HG02763 (cell line): ENCODE measurements around the gene FTHL17.

Experiments used
- ATAC-seq: cut with Tn5 transposase; IDR thresholded peaks from one replicate; pipeline ENCODE4 v1.9.1; 2021; ENCODE audit warnings: mild to moderate bottlenecking, moderate library complexity; ENCODE audit not compliant: unreplicated experiment

FTHL17 gene

DNA sequence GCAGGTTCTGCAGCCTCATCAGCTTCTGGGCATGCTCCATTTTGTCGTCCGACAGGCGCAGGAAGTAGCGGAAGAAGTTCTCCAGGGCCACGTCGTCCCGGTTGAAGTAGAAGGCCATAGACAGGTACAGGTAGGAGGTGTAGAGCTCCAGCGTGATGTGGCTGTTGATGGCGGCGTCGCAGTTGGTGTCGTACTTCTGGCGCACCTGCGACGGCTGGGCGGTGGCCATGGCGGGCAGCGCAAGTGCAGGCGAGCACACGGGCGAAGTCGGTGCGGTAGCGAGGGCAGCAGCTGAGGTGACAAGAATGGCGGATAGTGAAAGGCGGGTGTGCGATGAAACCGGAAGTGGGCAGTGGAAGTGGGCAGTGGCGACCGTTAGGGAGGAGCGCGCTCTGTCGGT, at the start of gene FTHL17:
TSS of gene FTHL17 (minus strand) at position 317 of the 400 bp plus-strand sequence. CDS start at position 229, 88 bp downstream.
- no peak for ATAC-seq

DNA sequence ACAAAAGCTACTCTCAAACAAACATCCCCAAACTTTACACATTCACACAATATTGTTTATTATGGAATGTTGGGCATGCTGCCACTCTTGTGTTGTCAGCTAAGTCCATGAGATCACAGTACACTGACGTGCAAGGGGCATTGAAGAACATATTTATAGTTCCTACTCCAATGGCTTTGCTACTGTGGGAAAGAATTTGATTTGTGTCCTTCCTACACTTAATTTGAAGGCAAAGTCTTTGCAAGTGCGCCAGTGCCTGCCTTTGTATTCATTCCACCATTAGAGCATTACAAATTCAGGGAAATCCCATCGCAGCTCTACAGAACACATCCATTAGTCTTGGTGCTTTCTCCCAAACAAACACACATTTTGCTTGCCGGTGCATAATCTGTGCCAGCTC, 45.4 kb upstream of the FTHL17 start:
- no peak for ATAC-seq

DNA sequence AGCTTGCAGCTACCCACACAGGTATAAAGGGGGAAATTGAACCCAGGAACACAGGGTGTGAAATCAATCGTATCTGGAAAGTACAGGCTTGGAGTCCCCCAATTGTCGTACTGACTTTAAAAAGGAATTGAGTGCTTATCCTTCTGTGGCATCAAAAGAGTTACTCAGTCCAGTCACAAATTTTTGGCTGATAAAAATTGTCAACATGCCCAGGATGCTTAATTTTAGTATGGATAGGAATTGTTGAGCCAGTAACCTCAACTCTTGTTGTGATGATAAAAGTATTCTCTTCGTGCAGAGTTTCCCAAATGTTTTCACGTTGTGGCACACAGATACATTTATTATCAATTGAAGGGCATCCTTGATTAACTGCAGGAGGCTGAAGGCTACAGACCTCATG, 43.6 kb upstream of the FTHL17 start:
- no peak for ATAC-seq

DNA sequence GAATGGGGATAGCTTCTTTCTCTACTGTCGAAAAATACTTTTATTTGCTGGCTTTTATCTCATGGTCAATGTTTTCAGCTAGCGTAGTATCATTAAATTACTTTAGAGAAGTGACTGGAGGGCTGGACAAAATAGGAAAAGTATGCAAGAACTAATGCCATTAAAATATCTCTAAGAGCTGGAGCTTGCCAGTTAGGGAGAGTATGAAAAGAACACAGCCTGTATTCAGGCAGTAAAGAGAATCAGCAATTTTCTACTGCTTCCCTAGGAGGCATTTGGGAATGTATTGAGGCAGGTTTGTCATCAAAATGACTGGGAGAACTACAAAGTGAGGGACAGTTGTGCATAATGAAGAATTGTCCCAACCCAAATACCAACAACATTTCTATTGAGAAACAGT, 43.0 kb upstream of the FTHL17 start:
- no peak for ATAC-seq

DNA sequence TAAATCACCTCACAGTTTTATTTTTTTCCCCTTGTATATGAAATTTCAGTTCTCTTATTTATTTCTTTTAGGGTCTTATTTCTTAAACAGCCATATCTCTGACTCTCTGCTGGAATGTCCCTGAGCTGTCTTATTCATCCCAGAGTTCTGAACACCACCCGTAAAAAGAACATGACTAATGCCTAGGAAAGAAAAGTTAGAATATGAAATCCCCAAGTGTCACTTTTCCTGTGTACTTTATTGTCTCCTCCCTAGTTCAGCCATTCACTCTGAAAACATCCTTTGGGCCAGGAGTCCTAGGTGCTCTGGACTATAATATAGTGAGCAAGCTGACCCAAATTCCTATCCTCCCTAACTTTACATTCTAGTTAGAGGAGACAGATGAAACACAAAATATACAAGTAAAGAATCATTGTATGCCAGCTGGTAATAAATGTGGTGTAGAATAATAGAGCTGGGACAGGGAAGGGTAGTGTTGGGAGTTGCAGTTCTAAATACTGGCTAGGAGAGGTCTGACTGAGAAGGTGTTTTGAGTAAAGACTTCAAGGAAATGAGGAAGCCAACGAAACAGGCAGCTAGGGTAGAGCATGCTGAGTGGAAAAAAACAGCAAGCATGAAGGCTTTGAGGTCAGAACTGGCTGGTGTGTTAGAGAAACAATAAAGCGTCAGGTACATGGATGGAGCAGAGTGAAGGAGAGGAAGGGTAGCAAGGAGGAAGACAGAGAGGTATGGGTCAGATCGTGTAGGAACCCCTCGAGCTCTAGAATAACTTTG, 40.6 kb upstream of the FTHL17 start:
- no peak for ATAC-seq

DNA sequence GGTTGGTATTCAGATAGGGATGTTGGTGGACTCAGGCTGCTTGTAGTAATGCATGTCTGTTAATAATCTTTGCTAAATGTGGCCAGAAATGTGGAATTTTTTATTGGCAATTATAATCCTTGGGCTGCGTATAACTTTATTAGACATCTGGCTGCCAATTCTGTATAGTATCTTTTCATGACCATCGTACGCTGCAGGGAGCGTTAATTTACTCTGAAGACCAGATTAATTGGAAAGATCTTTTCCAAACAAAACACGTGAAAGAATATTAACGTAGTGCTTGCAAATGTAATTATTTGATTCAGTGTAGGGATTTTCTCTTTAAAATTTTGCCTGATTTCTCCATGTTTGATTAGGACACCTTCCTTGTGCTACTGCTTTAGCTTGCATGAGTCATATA, 38.8 kb upstream of the FTHL17 start:
- no peak for ATAC-seq

DNA sequence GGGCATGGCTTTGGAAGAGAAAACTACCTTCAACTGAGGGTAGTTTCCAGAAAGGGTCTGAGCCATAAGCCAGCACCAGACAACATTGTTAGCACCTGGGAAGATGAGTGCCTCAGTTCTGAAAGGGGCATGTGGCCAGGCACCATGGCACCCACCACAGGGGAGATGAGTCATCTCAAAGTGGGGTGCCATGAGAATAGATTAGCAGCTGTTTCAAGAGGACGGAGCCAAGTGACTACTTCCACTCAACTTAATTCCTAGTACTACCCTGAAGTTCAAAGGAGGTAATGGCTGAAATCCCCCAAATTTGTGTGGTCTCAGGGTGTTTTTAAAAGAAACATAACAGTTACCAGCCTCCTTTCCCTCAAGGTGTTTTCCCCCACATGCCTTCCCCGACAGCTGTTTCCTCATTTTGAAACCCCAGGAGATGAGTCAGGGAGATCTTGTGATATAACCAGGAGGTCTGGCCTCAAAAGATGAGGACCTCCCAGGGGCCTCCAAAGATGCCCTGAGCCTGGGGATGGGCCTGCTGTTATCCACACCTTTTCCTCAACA, 27.8 kb upstream of the FTHL17 start:
- ATAC-seq = peak; percentile 77

DNA sequence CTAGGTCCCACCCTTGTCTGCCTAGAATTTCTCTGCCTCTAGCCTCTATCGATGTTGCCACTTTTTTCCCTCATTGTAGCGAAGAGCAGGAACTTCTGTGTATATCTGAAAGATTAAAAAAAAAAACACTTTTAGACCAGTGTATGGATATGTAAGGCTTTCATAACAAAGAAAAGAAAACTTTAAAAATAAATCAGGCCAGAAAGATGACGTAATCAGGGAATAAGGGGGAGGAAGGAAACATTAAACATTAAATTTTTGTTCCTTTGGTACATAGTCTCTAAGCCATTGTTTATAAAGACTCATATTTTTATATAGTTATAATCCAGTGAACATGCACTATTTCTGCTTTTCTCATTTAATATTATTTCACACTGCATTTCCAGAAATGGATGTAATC, 26.2 kb upstream of the FTHL17 start:
- no peak for ATAC-seq

DNA sequence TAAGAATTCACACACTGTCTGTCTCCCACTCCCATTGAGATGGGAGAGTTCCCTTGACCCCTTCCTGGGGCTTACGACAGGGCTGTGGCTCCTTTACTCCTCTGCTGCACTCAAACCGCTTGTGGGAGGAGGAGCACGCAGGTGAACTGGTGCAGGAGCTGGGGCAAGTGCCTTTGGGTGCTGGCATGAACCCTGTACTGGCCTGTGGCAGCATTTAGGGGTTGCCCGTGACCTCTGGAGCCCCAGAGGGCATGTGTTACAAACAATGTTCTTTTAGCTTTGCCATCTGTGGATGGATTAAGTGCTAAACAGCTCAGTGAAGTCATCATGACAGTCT, 21.8 kb upstream of the FTHL17 start:
- peak; percentile 13 for ATAC-seq

DNA sequence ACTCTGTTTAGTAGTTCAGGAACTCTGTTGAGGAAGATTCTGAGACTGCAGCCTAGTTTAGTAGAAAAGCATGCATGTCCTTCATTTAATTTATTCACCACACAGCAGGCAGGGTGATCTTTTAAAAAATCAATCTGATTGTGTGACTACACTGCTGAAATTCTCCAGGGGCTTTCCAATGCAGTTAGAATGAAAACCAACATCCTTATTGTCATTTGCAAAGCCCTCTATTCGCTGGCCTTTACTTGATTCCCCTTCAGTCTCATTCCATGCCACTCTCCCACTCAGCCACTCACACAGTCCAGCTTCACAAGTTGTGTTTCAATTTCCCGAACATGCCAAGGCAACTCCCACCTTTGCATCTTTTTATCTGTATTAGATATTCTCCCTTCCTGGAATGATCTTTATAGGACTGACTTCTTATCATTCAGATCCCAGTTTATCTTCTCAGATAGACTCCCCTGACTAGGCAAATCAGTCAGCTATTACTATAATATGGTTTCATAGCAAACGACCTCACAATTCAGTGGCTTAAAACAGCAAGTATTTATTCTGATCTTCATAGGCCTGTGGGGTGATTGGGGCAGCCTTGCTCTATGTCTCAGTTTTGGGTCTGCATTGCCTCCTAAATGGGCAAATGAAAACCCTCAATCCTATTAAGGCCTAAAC, 21.3 kb upstream of the FTHL17 start:
- peak; percentile 51 for ATAC-seq

DNA sequence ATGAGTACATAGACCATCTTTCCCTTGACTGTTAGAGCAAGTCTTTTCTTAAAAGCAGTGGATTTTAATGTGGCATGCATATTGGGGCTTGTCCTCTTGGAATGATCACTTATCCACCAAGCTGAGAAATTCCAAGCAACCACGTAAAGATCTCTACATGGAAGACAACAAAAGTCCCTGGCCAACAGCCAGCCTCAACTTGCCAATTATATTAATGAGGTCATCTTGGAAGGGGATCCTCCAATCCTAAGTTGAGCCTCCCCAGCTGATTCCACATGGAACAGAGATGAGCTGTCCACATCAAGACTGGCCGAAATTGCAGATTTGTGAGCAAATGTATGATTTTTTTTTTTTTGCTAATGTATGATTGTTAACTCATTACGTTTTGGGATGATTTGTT, 20.6 kb upstream of the FTHL17 start:
- ATAC-seq = no peak

DNA sequence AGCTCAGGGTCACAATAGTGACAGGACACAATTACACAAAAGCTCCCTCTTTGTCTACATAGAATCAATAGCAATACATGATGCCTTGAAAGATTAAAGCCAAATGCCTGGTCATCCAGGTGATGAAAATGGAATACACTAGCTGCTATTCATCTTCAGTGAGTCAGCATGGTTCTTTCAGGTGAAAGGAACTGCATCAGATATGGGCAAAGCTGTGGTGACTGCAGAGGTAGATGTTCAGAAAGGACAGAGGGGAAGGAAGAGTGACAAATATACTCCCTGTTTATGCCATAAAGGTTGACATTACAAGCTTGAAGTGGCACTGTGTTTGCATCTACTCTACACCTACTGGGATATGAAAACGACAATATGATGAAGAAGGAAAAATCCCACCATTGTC, 20.0 kb upstream of the FTHL17 start:
- ATAC-seq = no peak

DNA sequence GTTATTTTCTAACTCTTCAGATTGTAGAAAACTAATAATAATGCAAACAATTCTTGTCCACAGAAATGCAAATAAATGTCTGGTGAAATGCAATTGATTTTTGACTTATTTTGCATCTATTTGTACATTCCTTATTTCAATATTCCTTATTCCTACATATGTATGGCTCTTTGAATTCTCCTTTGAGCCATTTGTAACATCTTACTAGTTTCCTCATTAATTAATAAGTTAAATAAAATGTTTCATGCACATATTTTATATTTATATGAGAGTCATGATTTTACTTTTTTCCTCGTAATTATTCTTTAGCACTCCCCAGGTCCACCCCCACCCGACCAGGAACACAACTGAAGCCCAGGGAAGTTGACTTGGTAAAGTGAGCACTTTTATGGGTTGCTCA, 2.7 kb upstream of the FTHL17 start:
- no peak for ATAC-seq

DNA sequence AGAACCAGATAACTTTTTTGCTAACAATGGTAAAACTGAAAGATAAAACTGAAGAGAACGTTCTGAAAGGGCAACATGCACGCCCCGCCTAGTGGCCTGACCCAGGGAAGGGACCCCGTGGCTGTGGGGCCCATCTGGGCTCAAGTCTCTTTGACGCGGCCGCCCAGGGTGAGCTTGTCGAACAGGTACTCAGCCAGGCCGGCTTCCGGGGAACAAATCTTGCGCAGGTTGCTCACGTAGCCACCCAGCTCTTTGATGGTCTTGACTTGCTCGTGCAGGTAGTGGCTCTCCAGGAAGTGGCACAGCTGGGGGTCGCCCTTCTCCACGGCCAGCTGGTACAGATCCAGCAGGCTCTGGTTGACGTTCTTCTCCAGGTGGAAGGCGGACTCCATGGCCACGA, 579 bp downstream of the FTHL17 start:
- ATAC-seq = no peak

DNA sequence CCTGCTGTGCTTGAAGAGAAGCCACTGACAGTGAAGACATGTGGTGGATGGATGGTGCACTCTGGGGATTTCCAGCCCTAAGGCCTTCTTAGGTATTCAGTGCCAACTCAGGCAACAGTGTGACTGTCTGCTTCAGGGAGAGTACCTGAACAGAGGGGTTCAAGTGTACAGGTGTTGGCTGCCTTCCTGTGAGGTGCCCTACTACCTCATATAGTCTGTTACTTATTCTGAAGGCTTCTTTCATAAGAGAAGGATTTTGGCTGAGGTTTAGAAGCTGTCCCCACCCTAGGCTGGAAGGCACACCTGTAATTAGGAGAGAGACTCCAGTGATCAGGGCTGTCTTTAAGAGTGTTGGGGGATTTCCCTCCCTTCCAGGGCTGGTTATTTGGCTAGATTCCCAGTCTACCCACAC, 1.8 kb downstream of the FTHL17 start:
- peak; percentile 67 for ATAC-seq

DNA sequence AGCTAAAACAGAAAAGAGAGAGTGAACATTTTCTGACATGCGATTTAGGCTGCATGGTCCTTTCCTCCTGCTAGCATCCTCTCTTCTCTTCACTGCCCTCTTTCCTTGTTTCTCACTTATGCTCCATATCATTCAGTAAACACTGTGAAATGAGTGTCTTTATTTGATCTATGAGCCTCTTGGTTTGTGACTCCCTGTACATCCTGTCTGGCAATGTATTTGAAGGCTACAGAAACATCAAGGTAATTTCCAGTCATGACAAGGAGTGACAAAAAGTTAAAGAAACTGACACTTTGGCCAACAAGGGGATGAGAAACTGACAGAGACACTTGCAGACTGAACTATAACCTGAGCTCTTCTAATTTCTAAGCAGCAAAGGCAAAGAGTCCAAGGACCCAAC, 8.7 kb downstream of the FTHL17 start:
- no peak for ATAC-seq

DNA sequence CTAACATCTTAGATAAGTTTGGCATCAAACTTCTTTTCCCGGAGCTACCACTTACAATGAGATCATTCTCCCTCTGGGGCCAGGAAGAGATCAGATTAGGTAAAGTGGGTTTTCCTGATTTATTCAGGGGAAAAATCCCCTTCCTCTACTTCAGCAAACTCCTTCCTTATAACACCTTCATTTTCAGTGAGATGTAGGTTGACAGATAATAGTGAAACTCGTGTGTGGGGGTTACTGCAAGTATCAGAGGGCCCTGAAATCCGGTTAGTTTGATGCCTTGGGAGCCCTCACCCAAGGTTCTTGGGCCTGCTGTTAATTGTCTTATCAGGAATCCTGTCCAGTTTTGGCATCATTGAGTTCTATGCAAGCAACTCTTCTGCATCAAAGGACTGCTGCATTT, 10.8 kb downstream of the FTHL17 start:
- ATAC-seq = peak; percentile 74

DNA sequence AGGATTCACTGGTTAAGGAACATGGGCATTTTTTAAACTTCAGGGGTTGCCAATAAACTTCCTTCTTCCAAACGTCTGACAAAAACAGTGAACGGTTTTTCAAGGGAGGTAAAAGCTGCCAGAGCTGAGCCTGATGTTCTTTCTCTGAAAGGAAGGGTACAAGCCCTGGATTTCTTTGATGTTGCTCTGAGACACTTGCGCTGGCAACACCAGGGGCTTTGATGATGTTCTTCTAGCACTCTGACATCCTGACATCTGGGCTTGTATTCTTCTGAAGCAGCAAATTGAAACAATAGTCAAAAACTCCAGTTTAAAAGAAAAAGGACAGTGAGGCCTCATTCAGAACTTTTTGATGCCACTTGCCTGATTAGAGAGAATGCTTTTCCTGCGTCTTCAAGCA, 11.8 kb downstream of the FTHL17 start:
- no peak for ATAC-seq

DNA sequence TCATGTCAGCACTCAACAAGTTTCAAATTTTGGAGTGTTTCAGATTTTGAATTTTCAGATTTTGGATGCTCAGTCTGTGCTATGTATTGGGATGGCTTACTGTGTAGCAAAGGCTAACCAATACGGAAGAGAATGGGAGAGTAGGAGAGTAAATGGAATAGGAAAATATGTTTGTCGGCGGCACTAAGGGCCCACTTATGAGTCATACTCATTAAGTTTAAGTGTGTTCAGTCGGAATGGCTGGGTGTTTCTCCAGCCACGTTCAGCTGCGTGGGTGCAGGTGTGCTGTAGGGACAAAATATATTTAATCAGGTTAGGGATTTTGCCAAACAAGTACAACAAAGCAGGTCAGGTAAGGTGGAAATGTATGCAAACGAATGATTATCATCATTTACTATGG, 13.6 kb downstream of the FTHL17 start:
- no peak for ATAC-seq

DNA sequence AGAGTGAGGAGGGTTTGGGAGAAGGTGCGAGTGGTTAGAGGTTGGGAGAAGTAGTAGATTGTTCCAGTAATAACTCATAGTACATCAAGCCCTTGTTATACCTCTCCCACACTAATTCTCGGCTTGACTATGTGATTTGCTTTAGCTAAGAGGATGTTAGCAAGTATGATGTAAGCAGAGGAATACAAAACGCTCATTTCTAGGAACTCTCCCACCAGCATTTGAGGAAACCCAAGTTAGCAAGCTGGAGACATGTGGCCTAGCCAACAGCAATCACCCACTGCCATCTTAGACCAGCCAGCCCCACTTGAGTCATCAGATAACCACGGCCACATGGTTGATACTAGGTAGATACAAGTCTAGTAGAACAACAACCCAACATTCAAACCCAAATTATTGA, 14.2 kb downstream of the FTHL17 start:
- ATAC-seq = no peak

DNA sequence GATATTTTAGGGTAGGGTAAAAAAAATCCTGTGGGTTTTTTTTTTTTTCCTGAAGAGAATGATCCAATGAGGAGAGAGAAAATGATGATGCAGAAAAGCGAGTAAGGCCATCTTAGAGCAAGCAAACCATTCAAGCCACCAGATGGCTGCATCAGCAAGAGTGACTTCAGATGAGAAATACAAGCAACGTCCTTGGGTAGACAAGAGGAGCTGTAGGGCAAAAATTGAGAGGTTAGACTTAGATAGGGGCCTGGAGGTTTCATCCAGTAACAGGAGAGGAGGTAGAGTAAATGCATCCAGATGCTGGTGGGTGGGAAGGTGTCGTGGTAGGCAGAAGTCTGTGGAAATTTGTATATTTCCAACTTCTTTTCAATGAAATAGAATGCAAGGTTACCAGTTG, 14.6 kb downstream of the FTHL17 start:
- ATAC-seq = no peak

DNA sequence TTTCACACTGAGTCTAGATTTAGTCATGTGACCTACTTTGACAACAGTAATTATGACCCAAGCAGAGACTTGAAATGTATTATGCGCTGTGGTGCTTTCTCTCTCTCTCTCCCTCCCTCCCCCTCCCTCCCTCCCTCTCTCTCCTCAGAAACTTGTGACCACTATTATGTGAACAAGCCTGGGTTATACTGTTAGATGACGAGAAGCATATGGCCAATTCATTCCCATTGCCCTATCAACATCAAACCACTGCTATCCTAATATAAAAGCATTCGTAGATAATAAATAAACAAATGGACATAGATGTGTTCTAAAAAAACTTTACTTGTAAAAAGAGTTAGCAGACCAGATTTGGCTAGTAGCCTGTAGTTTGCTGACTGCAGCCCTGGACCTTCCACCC, 18.2 kb downstream of the FTHL17 start:
- no peak for ATAC-seq

DNA sequence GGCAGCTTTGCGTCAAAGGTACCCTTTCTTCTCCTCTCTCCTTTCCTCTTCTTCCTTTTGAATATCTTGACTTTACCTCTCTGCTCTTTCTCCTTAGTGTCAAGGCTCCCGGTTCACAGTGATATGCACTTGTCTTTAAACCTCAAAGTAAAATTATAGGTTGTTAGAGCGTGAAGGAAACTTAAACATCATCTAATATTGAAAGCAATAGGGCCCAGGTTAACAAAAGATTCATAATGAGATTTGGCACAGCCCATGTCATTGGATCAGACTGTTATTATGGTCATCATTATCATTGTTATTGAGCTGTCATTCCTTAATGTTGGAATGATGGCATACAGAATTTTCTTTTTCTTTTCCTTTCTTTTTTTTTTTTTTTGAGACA, 32.5 kb downstream of the FTHL17 start:
- ATAC-seq = peak; percentile 9
